ENCODE results near the gene HIVEP1.

GRCh38 chr6:12173661-12174060 is 161.5 kb downstream of the HIVEP1 start:
- TF ChIP-seq POLR2A (IDR thresholded peaks at IDR 0.05), result no peak
- TF ChIP-seq CTCF (IDR thresholded peaks at IDR 0.05), result no peak
